ENCODE data around the gene FGFR2.

The FGFR2 gene

DNA sequence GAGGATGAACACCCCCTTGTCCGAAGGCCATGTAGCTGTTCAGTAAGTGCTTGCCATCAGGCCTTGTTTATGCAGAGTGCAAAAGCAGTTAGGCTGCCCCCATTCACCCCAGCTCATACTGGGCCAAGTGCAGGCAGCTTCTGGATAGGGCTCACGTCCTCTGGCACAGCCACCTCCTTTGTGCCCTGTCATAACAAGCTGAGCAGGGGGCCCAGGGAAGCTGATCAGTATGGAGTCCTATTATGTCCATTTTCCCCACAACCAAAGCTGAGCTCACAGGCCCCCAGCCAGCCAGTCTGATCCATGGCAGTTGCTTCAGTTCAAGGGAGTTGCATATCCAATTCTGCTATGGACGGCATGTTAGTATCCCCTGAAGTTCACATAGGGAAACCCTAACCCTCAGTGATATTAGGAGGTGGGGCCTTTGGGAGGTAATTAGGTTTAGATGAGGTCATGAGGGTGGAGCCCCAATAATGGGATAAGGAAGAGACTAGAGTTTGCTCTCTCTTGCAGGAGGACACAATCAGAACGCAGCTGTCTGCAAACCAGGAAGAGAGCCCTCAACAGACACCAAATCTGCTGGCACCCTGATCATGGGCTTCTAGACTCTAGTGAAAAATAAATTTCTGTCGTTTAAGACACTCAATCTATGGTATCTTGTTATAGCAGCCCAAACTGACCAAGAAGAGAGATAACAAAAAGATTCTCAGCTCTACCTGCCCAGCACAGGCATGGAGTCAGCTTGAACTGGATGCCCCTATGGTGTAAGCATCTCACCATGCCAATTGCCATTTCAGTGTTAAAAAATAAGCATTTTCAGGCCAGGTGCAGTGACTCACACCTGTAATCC is 155.9 kb downstream of the FGFR2 start:
- DNase-seq, result no peak

DNA sequence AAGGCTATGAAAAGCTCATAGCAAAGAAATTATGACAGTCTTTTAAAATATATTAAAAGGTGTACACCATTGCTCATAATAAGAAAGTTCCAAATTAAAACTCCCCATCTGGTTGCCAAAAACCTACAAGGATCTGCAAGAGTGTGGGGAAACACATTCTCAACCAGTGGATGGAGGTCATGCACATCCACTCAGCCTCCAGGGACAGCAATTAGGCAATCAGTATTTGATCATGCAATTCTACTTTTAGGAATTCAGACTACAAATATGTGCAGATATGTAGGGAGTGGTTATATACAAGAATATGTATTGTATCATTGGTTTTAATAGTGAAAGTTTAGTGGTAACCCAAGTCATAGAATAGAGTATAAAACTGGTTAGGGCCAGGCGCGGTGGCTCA is 157.8 kb downstream of the FGFR2 start:
- no peak for DNase-seq

GRCh38 chr10:121438333-121438732 is 159.9 kb downstream of the FGFR2 start:
- DNase-seq, result peak; percentile 10

- DNase-seq, result no peak
Measured at GRCh38 chr10:121437596-121437995, 160.6 kb downstream of the FGFR2 start.

DNA sequence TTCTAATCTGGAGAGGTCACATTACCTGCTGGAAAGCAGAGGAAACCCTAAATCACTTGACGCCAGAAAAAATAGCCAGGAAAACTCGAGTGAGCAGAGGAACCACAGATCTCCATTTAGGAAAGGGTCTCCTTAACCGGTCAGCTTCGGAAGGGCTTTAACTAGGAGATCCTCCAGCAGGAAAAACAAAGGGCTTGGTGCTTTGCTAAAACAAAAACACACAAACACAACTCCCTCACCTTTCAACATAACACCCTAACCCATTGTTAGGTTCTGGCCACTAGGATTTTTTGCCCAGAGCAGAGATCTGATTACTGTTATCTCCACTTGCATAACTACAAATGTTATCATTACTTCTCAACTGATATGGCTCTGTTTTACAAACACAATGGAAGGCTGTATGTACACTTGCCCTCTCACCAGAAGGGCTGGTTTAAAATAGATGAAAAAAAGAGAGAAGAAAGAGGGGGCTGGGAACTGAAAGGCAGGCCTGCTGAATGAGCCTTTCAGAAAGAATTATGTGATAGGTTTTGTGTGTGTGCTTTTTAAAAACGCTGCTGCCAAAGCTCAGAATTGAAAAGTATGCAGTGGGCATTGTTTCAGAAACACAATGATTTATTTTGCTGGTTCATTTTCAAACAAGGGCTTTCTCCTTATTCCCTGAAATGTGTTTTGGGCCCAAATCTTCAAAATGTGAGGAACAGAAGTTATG is 161.5 kb downstream of the FGFR2 start:
- DNase-seq, result no peak

GRCh38 chr10:121436281-121436629 is 162.0 kb downstream of the FGFR2 start:
- DNase-seq, result no peak

- no peak for DNase-seq
Measured at GRCh38 chr10:121435099-121435875, 163.0 kb downstream of the FGFR2 start.

GRCh38 chr10:121433965-121434364 is 164.3 kb downstream of the FGFR2 start:
- DNase-seq, result no peak

- no peak for DNase-seq
Measured at GRCh38 chr10:121428867-121429266, 169.4 kb downstream of the FGFR2 start.

All from NCI-H226 (cell line).